GM12878 (cell line): ENCODE measurements around the gene NLRC5. TPM values are rescaled to one million over a fixed set of nuclear protein-coding genes. Genes with fewer than 3 reads are reported as not detected.
A peak's percentile ranks its signal among the peaks of the same experiment; 100 is the strongest.

Experiments used
- ATAC-seq: fragments of 200-7000 bp; cut with Tn5 transposase; 3 replicates; pipeline ENCODE4 v1.9.1; 2020; ENCODE audit warnings: mild to moderate bottlenecking, moderate library complexity
- BruUV-seq: library from RNA; stranded (reverse); fragments of 400-500 nt; replicated peaks from 2 replicates; lab custom pipeline; 2021; lab: Mats Ljungman, UMichigan
- CTCF ChIA-PET: fragments of 300-600 bp; sonication (Branson Sonifier 250); formaldehyde crosslinking; extraction: SDS; loops from one replicate; lab custom pipeline; 2021; ENCODE audit warnings: inconsistent platforms; lab: Yijun Ruan, JAX
- POLR2A ChIA-PET: fragments of 350-600 bp; formaldehyde crosslinking; extraction: SDS; loops from one replicate; lab custom pipeline; 2021; ENCODE audit warnings: inconsistent platforms; lab: Charles Lee
- RAD21 ChIA-PET: fragments of 300-600 bp; sonication (Branson Sonifier 250); formaldehyde crosslinking; loops from one replicate; lab custom pipeline; 2023; ENCODE audit warnings: antibody characterized with exemption; ENCODE audit not compliant: unreplicated experiment; lab: Charles Lee
- SMC1A ChIA-PET: fragments of 300-600 bp; sonication (Branson Sonifier 250); formaldehyde crosslinking; loops from one replicate; lab custom pipeline; 2023; ENCODE audit not compliant: unreplicated experiment, uncharacterized antibody; lab: Charles Lee
- DNase-seq: peaks from one replicate; pipeline ENCODE4 v3.0.0-alpha.2; 2011; ENCODE audit warnings: low read depth, low spot score
- FAIRE-seq: peaks from 3 replicates; lab custom pipeline; 2011; peaks lifted over from hg19 to GRCh38; lab: Jason Lieb, UNC
- H2AFZ ChIP-seq: 2 replicates; pipeline ENCODE4 v1.6.0; 2011; ENCODE audit warnings: low read depth, low read length, control low read depth; ENCODE audit not compliant: control insufficient read depth
- H3K27ac ChIP-seq: 2 replicates; pipeline ENCODE4 v1.5.1; 2011; ENCODE audit warnings: control low read depth; ENCODE audit not compliant: control insufficient read depth, insufficient read depth
- H3K27me3 ChIP-seq, 2 experiments: replicated peaks in 1 of 2; 2 replicates each; pipeline versions ENCODE4 v1.6.0 to v1.6.1; 2011; ENCODE audit warnings: low read length in 1 of 2; ENCODE audit not compliant: control insufficient read depth in 2 of 2, insufficient read depth in 2 of 2
- H3K36me3 ChIP-seq, 2 experiments: 2 replicates each; pipeline ENCODE4 v1.5.1; 2011; ENCODE audit warnings: low read length in 1 of 2; ENCODE audit not compliant: control insufficient read depth in 2 of 2, insufficient read depth in 2 of 2
- H3K4me1 ChIP-seq: 2 replicates; pipeline ENCODE4 v1.6.1; 2011; ENCODE audit warnings: mild to moderate bottlenecking, low read length, moderate library complexity, mixed read lengths; ENCODE audit not compliant: control insufficient read depth, insufficient read depth
- H3K4me2 ChIP-seq: 2 replicates; pipeline ENCODE4 v1.6.0; 2011; ENCODE audit warnings: control low read depth; ENCODE audit not compliant: control insufficient read depth, insufficient read depth
- H3K4me3 ChIP-seq: fragments of 200-600 bp; sonication (generic); 2 replicates; pipeline ENCODE4 v1.5.1; 2016
- H3K79me2 ChIP-seq: 2 replicates; pipeline ENCODE4 v1.6.0; 2011; ENCODE audit warnings: low read length; ENCODE audit not compliant: control insufficient read depth, insufficient read depth
- H3K9ac ChIP-seq: 2 replicates; pipeline ENCODE4 v1.8.0; 2011; ENCODE audit warnings: low read length, control low read depth, mixed read lengths; ENCODE audit not compliant: control insufficient read depth, insufficient read depth
- H3K9me3 ChIP-seq: replicated peaks from 3 replicates; pipeline ENCODE4 v1.5.1; 2011; ENCODE audit warnings: mild to moderate bottlenecking, low read length; ENCODE audit not compliant: control insufficient read depth, insufficient read depth
- H4K20me1 ChIP-seq: 2 replicates; pipeline ENCODE4 v1.6.0; 2011; ENCODE audit not compliant: control insufficient read depth, insufficient read depth
- BMI1 ChIP-seq: fragments of 450-650 bp; IDR thresholded peaks from 2 replicates; pipeline ENCODE4 v1.6.1; 2016; ENCODE audit warnings: mild to moderate bottlenecking, moderate library complexity, borderline replicate concordance
- E2F4 ChIP-seq: IDR thresholded peaks from 2 replicates; pipeline ENCODE4 v1.6.1; 2012; ENCODE audit warnings: low read depth, low read length, improper control_type of control experiment
- E4F1 ChIP-seq: fragments of 450-650 bp; IDR thresholded peaks from 2 replicates; pipeline ENCODE4 v1.6.1; 2018; ENCODE audit warnings: borderline replicate concordance, mild to moderate bottlenecking; ENCODE audit not compliant: partially characterized antibody
- EP300 ChIP-seq, 2 experiments: fragments of 150-350 bp in 1 of 2; IDR thresholded peaks; 2 replicates each; pipeline ENCODE4 v1.6.1; 2011 to 2012; ENCODE audit warnings: low read depth in 2 of 2, low read length in 2 of 2, borderline replicate concordance in 1 of 2, improper control_type of control experiment in 1 of 2, inconsistent platforms in 1 of 2; ENCODE audit not compliant: control insufficient read depth in 1 of 2
- HDAC6 ChIP-seq: fragments of 200-600 bp; sonication (generic); IDR thresholded peaks from one replicate; pipeline ENCODE4 v1.8.0; 2017; ENCODE audit warnings: antibody characterized with exemption; ENCODE audit not compliant: unreplicated experiment
- HDGF ChIP-seq: fragments of 450-650 bp; IDR thresholded peaks from 2 replicates; pipeline ENCODE4 v1.6.1; 2016; ENCODE audit warnings: antibody characterized with exemption
- LARP7 ChIP-seq: fragments of 450-650 bp; IDR thresholded peaks from 2 replicates; pipeline ENCODE4 v1.6.1; 2017; ENCODE audit warnings: mild to moderate bottlenecking
- MXI1 ChIP-seq: fragments of 150-350 bp; IDR thresholded peaks from 2 replicates; pipeline ENCODE4 v1.6.1; 2011; ENCODE audit warnings: low read depth, mild to moderate bottlenecking, inconsistent platforms, low read length, improper control_type of control experiment
- POU2F2 ChIP-seq: IDR thresholded peaks from 3 replicates; pipeline ENCODE4 v1.6.1; 2011; ENCODE audit warnings: low read depth, mild to moderate bottlenecking, low read length, borderline replicate concordance
- PRDM15 ChIP-seq: fragments of 450-650 bp; formaldehyde crosslinking; IDR thresholded peaks from 2 replicates; pipeline ENCODE4 v1.4.0; 2020; ENCODE audit warnings: mild to moderate bottlenecking, moderate library complexity
- RAD51 ChIP-seq: fragments of 450-650 bp; IDR thresholded peaks from 2 replicates; pipeline ENCODE4 v1.6.1; 2016; ENCODE audit warnings: moderate library complexity, mild to moderate bottlenecking, inconsistent platforms
- SREBF2 ChIP-seq: IDR thresholded peaks from 2 replicates; pipeline ENCODE4 v1.6.1; 2012; ENCODE audit warnings: mild to moderate bottlenecking, low read length
- WRNIP1 ChIP-seq: IDR thresholded peaks from 2 replicates; pipeline ENCODE4 v1.6.1; 2011; ENCODE audit warnings: low read depth, low read length, improper control_type of control experiment, borderline replicate concordance
- YBX1 ChIP-seq: fragments of 450-650 bp; IDR thresholded peaks from 2 replicates; pipeline ENCODE4 v1.6.1; 2016; ENCODE audit warnings: antibody characterized with exemption
- YY1 ChIP-seq: IDR thresholded peaks from 2 replicates; pipeline ENCODE4 v1.6.1; 2011; ENCODE audit warnings: low read depth, mild to moderate bottlenecking, low read length
- WGBS: methylation state at CpG from one replicate; pipeline ENCODE4 v1.1.6; 2016; ENCODE audit warnings: low lambda C conversion rate; ENCODE audit not compliant: insufficient replicate concordance, insufficient coverage; ENCODE audit errors: missing lambda C conversion rate; 5-methylcytosine and 5-hydroxymethylcytosine counted together
- in situ Hi-C: fragments of 300-500 bp; cut with MboI; formaldehyde crosslinking; loops from 9 replicates; pipeline ENCODE4 v1.14.3; 2018; ENCODE audit warnings: mixed read lengths
- intact Hi-C: fragments of 100-400 bp; cut with micrococcal nuclease; formaldehyde crosslinking; loops from one replicate; pipeline ENCODE4 v1.14.2; 2022; ENCODE audit not compliant: unreplicated experiment
- polyA plus RNA-seq, 11 experiments: library from polyadenylated mRNA; depleted of rRNA in 4 of 11; unstranded in 6 of 11; stranded (reverse) in 5 of 11; fragments of >200 nt; fragmentation: Nextera tagmentation in 4 of 11; fragmentation: Illumina TruSeq in 1 of 11; extraction: Ambion mirVana in 4 of 11; extraction: Trizol in 1 of 11; gene quantifications; 1 replicate in 1 of 11; 2 replicates in 10 of 11; pipeline versions ENCODE4 v1.2.1 to v1.2.3, GENCODE V29; 2011 to 2016; ENCODE audit warnings: inconsistent platforms in 2 of 11, missing spikeins in 2 of 11, low read depth in 1 of 11
- total RNA-seq, 4 experiments: library from RNA; depleted of rRNA in 3 of 4; stranded (reverse); fragments of >200 nt in 3 of 4; fragmentation: Illumina TruSeq in 1 of 4; extraction: Trizol in 1 of 4; gene quantifications; 2 replicates each; pipeline versions ENCODE4 v1.2.1 to v1.2.3, GENCODE V29; 2013 to 2021

The NLRC5 gene
- total and polyA plus RNA-seq, 10 of the 15 experiments (the other 5 are each of a cell fraction or from before 2014, with no cell fraction given), result 13.1 to 105 (median 57.3) TPM

- peak overlapping the region; percentile 92 for H3K4me2 ChIP-seq
- FAIRE-seq (no peak), ATAC-seq (peak; percentile 12), DNase-seq (no peak)
- intact Hi-C loops (loop anchor here (1.0 kb wide), 2 partner anchors 9 kb away; no protein-coding TSS in a partner anchor), in situ Hi-C loops (no loop called here)
- SMC1A ChIA-PET, result interaction anchor here (0.9 to 31.6 kb wide), 7 partner anchors 8 to 51 kb away, joined by 6 to 604 read pairs (median 60); partner anchors contain the start of gene CETP
- H2AFZ ChIP-seq, result peak overlapping the region; percentile 2; the same call in 1 of the 2 replicates
- RAD21 ChIA-PET, result interaction anchor here (1.2 to 22.4 kb wide), 7 partner anchors 11 to 131 kb away, joined by 3 to 473 read pairs (median 50); partner anchors contain the start of genes CETP and NLRC5
- H4K20me1 ChIP-seq, result no peaks in the 10 kb centered on the region
- H3K9me3 ChIP-seq, result no peaks in the 10 kb centered on the region
- H3K9ac ChIP-seq, result peak overlapping the region; percentile 88
- H3K4me3 ChIP-seq, result peak overlapping the region; percentile 79
- peaks cover 77% of the 10 kb centered on the region for H3K79me2 ChIP-seq
- no peaks in the 10 kb centered on the region for H3K27me3 ChIP-seq
- POLR2A ChIA-PET, result interaction anchor here (0.7 to 15.9 kb wide), 9 partner anchors 5 to 55 kb away, joined by 5 to 343 read pairs (median 27); partner anchors contain the start of gene NLRC5
- H3K4me1 ChIP-seq, result peaks cover 26% of the 10 kb centered on the region
- CTCF ChIA-PET, result interaction anchor here (1.1 to 19.4 kb wide), 6 partner anchors 8 to 55 kb away, joined by 4 to 420 read pairs (median 9); partner anchors contain the start of gene CETP
- peak overlapping the region; percentile 88 for H3K27ac ChIP-seq
- BruUV-seq, result no TSS peak
- H3K36me3 ChIP-seq, result no peaks in the 10 kb centered on the region; a peak in 1 of 4 replicates
- WGBS, result 3% methylated on average over 16 of the region's 16 CpGs
- TF ChIP-seq HDGF (no peak), SREBF2 (no peak), MXI1 (peak; percentile 64; the same call in 1 of the 2 replicates), E2F4 (no peak), E4F1 (no peak), LARP7 (no peak), RAD51 (no peak), PRDM15 (CRISPR knock-in tag) (no peak), WRNIP1 (0 out of 2 replicates have a peak, but pooled peaks have one; percentile 35), BMI1 (no peak), HDAC6 (no peak), EP300 (IDR thresholded peaks at IDR 0.05; ENCODE audit: borderline replicate concordance in 1 of 2, control insufficient read depth in 1 of 2, low read depth in 2 of 2, low read length in 2 of 2) (no peak), YY1 (peak; percentile 16; the same call in 1 of the 2 replicates), POU2F2 (peak; percentile 58; the same call in 1 of the 3 replicates), YBX1 (no peak)
Measured at GRCh38 chr16:56990407-56991286, 1.3 kb downstream of the NLRC5 start.
